Right lung (tissue), 5 donors: ENCODE data around the gene LRRC49. TPM values are rescaled to one million over a fixed set of nuclear protein-coding genes. Genes with fewer than 3 reads are reported as not detected.
A peak's percentile ranks its signal among the peaks of the same experiment; 100 is the strongest.
"Not testable (repeated sequence)": the region's sequence is repeated elsewhere in the genome, so short reads cannot be mapped to it uniquely, and the experiment has no call there.

Experiments
- DNase-seq, 2 donors: peaks; one replicate each; pipeline ENCODE4 v3.0.0-alpha.2; 2013
- polyA plus RNA-seq, 5 donors: library from polyadenylated mRNA; unstranded; fragments of 120-200 nt; gene quantifications; one replicate each; pipeline versions ENCODE4 v1.2.1 to v1.2.3, GENCODE V29; 2013; ENCODE audit warnings: inconsistent platforms in 1 of 5, low replicate concordance in 1 of 5; ENCODE audit not compliant: insufficient read length in 5 of 5, insufficient read depth in 1 of 5

The LRRC49 gene
- polyA plus RNA-seq, 5 donors: 13.3 to 24.3 (median 20.6) TPM

- no peak for DNase-seq
Observed at GRCh38 chr15:70866982-70867641, 25.5 kb upstream of the LRRC49 start.

DNA sequence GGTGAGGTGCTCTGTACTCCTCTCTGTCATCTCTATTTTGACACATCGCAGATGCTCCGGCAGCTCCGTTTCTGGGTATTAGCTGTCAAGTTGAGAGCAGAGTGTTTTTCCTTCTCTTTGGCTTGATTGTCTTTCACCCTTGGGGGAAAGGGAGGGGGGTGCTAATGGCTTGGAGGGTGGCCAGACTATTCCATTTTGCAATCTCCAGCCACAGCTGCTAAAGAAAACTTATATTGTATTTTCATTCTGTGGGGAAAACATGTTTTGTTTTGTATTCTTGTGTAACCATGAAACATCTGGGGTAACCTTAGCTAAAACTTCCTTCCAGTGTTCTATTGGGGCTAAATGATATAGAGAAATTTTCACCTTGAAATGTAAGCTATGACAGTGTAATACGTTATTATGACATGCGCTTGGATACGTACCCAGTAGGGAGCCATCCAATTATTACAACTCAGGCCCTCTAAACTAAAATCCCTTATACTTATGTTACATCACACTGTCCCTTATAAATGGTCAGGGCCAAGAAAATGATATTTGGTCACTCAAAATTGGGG is 24.6 kb upstream of the LRRC49 start:
- peak; percentile 76 to 81 for DNase-seq

- DNase-seq: no peak
Observed at GRCh38 chr15:70869346-70869745, 23.3 kb upstream of the LRRC49 start.

- DNase-seq: no peak
Observed at GRCh38 chr15:70870051-70870450, 22.6 kb upstream of the LRRC49 start.

- not testable (repeated sequence) for DNase-seq
Observed at GRCh38 chr15:70871490-70871889, 21.1 kb upstream of the LRRC49 start.

DNA sequence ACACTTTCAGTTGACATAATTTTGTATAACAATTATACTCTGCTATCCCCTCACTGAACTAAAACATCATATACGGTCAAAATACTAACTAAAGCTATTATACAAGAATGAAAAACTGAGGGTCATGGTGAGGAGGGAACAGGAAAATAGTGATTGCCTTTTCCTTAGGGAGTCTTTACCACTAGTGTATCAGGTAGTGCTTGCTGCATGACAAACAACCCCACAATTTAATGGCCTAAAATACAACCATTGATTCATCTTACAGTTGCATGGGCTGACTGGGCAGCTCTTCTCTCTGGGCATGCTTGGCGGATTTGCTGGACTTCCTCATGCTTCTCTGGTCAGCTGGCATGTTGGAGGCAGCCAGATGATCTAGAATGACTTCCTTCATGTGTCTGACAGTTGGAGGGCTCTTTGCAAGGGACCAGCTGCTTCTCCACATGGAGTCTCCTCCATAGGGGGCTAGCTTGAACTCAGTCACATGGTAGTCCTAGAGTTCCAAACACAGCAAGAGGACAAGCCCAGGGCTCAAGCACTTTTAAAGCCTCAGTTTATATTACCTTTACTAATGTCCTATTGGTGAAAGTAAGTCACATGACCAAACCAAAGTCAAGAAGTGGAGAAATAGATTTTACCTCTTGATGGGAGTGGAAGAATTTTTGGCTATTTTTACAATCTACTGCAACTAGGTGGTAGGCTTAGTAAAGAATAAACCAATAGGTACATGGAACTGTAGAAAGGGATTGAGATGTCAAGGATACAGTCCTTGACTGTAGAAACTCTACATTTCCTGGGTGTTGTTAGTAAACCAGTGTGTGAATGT is 19.2 kb upstream of the LRRC49 start:
- DNase-seq: no peak

DNA sequence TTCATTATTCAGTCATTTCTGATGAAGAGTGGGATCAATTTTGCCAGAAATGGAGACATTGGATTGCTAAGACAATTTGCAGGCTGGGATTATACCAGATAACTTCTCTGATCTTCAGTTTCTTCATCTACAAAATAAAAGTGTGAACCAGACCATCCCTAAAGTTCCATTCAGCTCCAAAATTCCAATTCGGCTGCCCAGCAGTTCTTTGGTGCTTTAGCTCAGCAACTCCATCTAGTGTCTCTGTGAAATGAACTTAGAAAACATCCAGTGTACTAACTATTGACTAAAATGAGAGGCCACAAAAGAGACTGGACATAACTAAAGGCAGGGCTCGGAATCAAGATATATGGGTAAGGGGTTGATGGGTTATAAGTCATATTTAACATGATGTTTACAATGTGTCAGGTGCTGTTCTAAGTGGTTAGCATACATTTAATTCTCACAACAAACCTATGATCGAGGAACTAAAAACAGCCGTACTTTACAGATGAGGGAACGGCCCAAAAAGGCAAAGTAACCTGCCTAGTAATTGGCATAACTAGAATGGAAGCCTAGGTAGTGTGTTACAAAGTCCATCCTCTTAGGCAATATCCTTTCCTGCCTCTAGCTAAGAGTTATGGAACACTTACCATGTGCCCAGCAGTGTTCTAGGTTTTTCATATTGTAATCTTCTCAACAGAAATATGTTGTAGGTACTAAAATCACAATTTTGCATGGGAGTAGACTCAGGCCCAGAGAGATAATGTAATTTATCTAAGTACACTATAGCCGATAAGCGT is 17.4 kb upstream of the LRRC49 start:
- no peak for DNase-seq

DNA sequence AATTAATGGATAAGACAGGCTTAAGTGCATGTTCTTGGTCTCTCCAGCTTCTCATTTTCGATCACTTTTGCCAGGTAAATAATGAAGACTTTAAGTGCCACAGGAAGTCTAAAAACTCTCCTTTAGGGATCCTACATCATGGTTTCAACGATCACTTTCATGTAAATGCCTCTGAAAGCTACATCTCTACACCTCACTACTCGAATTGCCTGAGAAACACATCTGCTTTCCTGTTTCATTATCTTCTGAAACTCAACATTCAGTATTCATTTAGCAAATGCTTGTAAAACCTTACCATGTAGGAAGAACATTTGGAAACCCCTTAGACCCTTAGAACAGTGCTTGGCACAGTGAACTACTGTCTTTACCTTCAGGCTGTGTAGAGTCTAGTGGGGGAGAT is 16.6 kb upstream of the LRRC49 start:
- no peak for DNase-seq

DNA sequence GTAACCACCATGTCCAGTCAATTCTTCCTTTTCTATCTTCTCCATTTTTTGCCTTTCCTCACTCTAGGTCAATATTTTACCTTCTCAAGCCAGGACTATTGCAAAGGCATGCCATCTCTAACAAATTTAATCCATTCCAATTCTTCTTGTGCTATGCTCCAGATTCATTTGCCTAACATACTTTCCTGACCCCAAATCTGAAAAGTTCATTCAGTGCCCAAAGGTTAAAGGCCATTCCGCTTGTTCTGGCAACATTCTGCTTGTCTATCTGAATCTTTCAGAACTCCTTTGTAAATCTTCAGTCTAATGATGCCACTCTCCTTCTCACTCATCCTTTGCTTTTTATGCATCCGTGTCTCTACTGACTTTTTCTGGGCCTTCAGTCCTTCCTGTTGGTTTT is 15.9 kb upstream of the LRRC49 start:
- no peak for DNase-seq

- DNase-seq: no peak
Observed at GRCh38 chr15:70879401-70879800, 13.2 kb upstream of the LRRC49 start.

DNA sequence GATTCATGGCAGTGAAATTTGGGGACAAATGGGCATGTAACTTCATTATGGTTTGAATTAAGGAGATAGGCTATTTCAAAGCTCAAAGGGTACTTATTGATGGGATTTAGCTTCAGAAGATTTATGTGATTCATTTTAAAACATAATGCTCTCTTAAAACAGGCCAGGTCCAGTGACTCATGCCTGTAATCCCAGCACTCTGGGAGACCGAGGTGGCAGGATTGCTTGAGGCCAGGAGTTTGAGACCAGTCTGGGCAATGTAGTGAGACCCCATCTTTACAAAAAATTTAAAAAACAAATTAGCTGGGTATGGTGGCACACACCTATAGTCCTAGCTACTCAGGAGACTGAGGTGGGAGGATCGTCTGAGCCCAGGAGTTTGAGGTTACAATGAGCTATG is 11.8 kb upstream of the LRRC49 start:
- DNase-seq: no peak

DNA sequence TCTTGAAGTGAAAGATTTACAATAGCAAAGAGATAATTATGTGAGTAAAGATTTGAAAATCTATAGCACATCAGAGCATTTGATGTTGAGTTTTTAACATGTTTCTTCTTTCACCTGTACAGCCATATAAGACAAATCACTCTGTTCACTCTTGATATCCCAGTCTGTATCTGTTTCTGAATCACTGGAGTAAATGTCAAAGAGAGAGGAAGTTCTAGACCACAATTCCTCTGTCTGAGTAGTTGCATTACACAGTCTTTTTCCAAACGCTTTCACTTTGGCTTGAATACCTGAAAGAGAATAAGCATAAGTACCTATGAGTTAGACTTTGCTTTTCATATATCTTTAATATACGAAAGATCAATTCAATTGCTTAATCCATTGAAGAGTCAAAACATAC is 10.3 kb upstream of the LRRC49 start:
- no peak for DNase-seq

DNA sequence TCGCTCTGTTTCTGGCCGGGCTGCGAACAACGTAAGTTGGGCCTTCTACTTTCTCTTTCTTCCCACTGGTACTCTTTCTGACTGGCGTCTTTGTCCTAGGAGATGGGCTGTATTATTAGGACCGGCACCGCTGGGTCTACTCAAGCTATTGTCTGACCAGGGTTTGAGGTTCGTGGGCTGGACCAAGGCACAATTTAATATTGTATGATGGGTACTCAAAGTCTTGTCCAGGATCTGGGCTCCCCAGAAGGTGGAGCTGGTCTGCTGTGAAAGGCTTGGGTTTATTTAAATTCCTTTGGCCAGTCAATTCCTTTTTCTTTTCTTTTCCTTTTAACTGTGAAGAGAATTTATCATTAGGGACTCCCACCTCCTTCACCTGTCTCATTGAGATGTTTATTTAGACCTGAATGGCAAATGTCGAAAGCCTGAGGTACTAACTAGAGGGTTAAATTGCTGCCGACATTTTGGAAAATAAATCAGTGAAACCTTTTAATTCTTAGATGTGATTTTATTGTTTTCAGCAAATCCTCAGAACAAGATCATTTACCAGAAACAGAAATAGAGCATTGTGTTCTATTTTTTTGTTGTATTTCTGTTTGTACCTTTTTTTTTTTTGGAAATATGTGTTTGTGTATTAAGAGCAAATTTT is 410 bp downstream of the LRRC49 start:
- no peak for DNase-seq

- no peak for DNase-seq
Observed at GRCh38 chr15:70902107-70902506, 9.5 kb downstream of the LRRC49 start.

DNA sequence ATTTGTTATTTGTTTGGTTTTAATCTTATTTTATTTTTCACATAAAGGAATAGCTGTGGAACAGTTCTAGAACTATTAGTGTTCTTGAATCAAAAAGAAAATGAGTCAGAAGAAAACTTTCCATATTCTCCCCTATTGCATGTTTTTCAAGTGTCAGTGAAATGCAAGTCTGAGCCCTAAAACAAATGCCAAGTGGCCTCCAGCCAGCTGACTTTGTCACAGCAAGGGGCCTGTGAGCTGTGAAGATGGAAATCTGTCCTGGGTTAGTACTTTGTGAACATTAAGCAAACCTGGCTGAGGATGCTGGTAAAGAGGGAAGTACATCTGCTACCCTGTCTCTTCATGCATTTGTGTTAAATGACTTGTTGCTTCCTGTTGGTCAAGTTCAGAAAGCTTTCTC is 14.2 kb downstream of the LRRC49 start:
- no peak for DNase-seq

DNA sequence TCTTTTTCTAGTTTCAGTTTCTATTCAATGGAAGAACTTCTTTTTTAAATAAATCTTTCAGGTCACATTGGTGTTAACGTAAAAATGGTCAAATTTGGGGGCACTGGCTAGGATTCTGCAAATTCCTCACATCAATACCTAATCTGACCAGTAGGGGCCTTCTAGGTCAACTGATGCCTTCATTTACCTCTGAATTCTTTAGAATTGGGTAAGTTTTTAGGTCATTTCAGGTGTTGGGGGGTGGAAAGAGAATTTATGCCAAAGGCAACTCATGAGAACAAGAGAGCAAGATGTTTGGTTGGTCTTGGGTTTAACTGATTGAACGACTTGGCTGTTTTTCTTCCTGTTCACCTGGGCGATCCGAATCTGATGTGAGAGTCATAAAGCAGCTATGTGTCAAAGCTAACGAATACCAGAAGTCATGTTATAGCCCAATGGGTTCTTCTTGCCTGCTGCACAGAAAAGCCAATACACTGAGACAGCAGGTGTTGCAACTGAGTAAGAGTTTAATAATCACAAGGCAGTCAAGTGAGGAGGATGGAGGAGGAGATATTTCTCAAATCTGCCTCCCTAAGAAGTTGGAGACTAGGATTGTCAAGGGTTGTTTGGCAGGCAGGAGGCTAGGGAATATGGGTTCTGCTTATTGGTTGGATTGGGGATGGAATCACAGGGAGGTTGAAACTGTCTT is 15.3 kb downstream of the LRRC49 start:
- no peak for DNase-seq

- DNase-seq: no peak
Observed at GRCh38 chr15:70910958-70911357, 18.3 kb downstream of the LRRC49 start.

DNA sequence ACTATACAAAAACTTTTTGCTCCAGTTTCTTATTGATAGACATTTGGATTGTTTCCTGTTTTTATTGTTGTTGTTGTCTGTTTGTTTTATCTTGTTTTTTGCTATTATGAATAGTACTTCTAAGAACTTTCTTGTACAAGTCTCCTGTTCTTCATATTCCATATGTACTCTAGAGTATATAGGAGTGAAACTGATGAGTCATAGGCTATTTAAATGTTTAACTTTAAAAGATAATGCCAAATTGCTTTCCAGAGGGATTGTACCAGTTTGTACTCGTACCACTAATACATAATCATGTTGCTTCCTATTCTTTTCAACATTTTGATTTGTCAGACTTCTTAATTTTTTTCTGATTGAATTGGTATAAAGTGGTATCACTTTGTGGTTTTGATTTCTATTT is 19.6 kb downstream of the LRRC49 start:
- no peak for DNase-seq

DNA sequence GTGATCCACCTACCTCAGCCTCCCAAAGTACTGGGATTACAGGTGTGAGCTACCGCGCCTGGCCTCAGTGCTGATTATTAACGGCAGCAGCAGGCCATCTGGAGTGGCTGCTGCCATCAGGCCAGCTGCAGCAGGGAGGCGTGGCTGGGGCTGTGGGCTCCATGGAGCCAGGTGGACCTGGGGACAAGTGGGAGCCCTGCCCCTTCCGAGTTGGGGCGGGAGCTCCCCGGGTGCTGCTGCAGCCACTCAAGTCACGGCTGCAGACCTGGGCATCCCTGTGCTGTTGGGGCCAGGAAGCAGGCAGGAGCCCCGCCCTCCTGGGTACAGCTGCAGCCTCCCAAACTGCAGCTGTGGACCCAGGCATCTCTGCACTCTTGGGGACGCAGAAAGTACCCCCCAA is 23.9 kb downstream of the LRRC49 start:
- DNase-seq: no peak

GRCh38 chr15:70917955-70918354 is 25.3 kb downstream of the LRRC49 start:
- no peak for DNase-seq

DNA sequence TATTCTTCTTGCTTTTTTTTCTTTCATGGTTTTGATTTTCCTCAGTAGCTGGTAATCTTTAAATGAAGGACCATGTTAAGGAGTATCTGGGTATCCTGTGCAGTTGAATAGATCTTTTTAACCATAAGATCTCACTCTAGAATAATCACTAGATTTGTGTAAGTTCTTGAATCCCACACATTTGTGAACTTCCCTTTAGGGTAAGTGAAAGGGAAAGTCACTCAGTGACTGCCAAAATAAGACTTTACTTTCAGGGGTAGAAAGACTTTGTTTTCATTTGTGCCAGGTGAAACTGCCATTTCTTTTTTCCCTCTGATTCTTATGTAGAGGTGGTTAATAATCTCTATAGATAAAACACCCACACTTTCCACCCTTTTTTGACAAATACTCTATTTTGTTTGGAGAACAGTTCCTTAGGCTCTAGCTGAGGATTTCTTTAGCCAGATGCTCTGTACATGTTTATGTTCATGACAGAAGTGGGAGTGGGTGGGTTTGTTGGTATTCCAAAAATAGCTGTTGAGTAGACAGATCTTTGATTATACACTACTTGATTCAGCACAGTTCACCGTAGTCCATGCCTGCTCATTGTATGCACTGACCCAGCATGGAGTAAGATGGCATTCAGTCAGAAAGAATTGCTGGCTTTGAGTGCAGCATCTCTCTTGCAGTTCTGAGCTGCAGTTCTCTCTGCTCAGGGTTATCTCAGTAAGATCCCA is 28.5 kb downstream of the LRRC49 start:
- DNase-seq: no peak
